ENCODE data around the gene WNT4.

WNT4 gene

GRCh38 chr1:22108339-22109105, 34.4 kb downstream of the WNT4 start:
- no peak for DNase-seq (ENCODE audit: low spot score)

DNA sequence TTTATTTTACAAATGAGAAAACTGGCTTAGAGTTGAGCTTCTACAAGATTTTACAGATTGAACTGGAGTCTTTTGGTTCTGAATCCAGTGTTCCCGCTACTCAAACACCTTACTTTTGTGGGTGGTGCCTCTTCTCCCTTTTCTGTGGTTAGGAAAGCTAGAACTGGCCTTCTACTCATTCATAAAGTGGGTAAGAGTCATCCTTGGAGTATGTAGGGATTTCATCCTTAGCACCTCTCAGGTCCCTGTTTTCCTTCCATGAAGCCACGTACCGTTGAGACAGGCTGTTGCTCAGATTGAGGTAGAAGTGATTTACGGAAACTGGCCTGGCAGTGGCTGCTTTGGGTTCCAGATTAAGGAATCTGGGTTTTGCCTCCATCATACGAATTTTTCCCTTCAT, 35.8 kb downstream of the WNT4 start:
- no peak for DNase-seq (ENCODE audit: low spot score)

GRCh38 chr1:22105611-22106207, 37.2 kb downstream of the WNT4 start:
- peak; percentile 61 for DNase-seq (ENCODE audit: low spot score)

GRCh38 chr1:22104865-22105437, 37.9 kb downstream of the WNT4 start:
- no peak for DNase-seq (ENCODE audit: low spot score)

- DNase-seq (ENCODE audit: low spot score), result no peak
Measured at GRCh38 chr1:22104094-22104493, 38.8 kb downstream of the WNT4 start.

DNA sequence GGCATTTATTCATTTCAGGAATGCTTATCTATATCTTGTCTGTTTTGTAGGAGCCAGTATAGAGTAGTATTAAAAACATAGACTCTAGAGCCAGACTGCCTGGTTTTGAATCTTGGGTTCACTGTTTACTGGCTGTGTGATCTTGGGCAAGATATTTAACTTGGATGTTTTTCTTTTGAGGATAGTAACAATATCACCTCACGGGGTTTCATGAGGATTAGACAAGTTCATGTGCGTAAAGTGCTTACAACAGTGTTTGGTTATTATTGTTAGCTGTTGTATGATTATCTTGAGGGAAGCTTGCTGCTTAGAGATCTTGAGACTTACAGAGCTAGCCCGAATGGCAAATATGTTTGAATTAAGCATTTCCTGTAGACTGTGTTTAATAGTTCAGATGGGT, 40.2 kb downstream of the WNT4 start:
- no peak for DNase-seq (ENCODE audit: low spot score)

GRCh38 chr1:22101995-22102394, 40.9 kb downstream of the WNT4 start:
- no peak for DNase-seq (ENCODE audit: low spot score)

GRCh38 chr1:22101199-22101598, 41.7 kb downstream of the WNT4 start:
- no peak for DNase-seq (ENCODE audit: low spot score)

DNA sequence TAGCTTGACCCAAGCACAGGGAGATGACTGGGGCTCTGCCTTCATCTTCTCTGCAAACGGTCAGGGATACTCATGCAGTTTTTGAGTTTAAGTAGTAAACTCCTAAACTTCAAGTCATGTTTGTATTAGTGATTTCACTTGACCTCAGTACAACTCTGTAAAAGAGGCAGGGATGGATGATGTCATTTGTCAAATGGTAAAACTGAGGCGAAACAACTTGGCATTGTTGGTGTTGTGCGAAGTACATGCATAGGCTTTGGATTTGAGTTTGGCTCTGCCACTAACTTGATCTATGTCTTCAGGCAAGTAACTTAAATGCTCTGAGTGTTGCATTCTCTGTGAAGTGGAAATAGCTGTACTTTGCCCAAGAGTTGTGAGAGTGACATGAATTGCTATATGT, 42.7 kb downstream of the WNT4 start:
- DNase-seq (ENCODE audit: low spot score), result no peak

- DNase-seq (ENCODE audit: low spot score), result no peak
Measured at GRCh38 chr1:22098752-22099151, 44.1 kb downstream of the WNT4 start.

DNA sequence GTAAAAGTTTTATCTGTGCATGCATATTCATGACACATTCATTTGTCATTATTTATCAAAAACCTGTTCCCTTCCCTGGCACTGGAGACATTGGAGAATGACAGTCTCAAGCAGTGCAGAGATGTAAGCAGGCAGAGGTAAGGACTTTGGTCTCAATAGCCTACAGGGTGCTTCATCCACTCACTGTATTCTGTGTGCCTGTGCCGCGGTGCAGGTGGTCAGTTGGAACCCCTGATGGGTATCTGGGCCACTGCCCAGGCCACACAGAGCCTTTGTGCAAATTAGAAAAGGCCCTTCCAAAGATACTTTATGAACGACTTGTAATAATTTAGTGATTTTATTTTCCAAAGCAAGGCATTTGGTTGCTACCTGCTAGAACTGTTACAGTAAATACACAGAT, 46.4 kb downstream of the WNT4 start:
- no peak for DNase-seq (ENCODE audit: low spot score)

DNA sequence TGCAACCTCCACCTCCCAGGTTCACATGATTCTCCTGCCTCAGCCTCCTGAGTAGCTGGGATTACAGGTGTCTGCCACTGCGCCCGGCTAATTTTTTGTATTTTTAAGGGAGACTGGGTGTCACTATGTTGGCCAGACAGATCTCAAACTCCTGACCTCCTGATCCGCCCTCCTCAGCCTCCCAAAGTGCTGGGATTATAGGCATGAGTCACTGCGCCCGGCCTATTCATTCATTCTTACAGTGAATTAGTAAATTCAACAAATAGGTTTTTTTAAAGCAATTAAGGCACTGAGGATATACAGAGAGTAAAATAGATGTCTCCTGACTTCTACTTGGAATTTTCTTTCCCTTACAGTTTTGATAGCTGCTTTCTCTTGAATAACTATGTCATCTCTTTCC, 46.9 kb downstream of the WNT4 start:
- DNase-seq (ENCODE audit: low spot score), result no peak

DNA sequence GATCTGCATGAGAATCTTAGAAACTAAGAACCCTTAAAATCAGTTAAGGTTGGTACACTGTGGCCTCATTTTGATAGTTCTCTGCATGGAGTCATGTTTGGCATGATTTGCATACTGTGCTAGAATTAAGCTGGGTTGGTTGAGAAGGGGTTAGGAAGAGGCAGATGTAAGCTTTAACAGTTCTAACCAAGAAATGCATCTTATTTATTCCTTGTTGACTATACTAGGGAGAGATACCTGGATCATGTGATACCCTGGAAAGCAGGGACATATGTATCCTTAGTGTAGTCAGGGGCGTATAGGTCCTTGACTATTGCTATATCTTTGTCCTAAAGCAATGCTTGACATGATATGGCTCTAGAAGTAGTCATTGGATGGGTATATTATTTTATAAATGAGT, 49.4 kb downstream of the WNT4 start:
- DNase-seq (ENCODE audit: low spot score), result no peak

GRCh38 chr1:22092026-22092768, 50.7 kb downstream of the WNT4 start:
- DNase-seq (ENCODE audit: low spot score), result peak; percentile 64

- no peak for DNase-seq (ENCODE audit: low spot score)
Measured at GRCh38 chr1:22090867-22091266, 52.0 kb downstream of the WNT4 start.

- no peak for DNase-seq (ENCODE audit: low spot score)
Measured at GRCh38 chr1:22089787-22090186, 53.1 kb downstream of the WNT4 start.

- DNase-seq (ENCODE audit: low spot score), result no peak
Measured at GRCh38 chr1:22089134-22089571, 53.7 kb downstream of the WNT4 start.

DNA sequence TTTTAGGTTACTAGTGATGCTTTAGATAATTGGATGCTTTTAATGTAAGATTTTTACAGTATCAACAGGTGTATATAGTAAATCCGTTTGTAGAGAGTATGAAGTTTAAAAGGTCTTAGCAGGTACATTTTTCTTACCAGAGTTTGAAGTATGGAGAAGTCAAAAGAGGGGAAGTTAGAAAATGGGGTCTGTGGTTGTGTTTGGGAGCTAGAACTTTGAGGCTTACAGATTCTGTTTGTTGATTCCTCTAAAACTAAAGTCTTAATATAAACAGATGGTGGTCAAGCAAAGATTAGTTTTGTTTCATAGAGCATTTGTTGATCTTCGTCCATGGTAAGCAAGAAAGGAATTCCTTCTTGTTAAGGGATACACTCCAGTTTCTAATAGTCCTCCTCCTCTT, 54.6 kb downstream of the WNT4 start:
- no peak for DNase-seq (ENCODE audit: low spot score)

GRCh38 chr1:22080191-22080590, 62.7 kb downstream of the WNT4 start:
- DNase-seq (ENCODE audit: low spot score), result no peak

GRCh38 chr1:22078133-22078532, 64.8 kb downstream of the WNT4 start:
- DNase-seq (ENCODE audit: low spot score), result no peak

DNA sequence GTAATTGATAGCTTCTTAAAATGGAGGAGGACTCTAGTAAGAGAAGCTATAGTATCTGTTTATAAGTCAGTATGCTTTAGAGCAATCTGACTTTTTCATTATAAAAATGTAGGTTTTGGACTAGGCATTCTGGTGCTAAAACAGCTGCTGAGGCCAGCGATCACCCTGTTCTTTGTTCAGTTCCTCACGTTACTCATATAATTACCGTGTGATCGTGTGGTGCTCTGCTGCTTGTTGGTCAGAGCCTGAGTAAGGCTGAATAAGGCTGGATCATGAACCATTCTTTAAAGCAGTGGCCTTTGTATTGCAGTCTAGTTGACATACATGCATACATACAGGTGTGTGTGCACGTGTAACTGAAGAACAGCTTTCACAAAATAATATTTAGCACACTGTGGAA, 65.2 kb downstream of the WNT4 start:
- DNase-seq (ENCODE audit: low spot score), result peak; percentile 39

DNA sequence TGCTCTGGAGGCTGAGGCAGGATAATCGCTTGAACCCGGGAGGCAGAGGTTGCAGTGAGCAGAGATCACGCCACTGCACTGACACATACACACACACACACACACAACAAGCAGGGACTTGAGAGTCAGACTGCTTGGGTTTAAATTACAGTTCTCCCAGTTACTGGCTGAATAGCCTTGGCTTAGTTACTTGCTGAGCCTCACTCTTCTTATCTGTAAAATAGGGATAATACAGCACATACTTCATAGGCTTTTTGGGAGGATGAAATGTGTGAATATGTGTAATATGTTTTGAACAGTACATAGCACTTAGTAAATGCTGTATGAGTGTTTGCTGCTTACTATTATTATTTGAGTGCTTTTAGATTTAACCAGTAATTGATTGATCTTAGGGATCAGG, 66.6 kb downstream of the WNT4 start:
- no peak for DNase-seq (ENCODE audit: low spot score)

- no peak for DNase-seq (ENCODE audit: low spot score)
Measured at GRCh38 chr1:22075718-22076117, 67.2 kb downstream of the WNT4 start.

Measured in RKO (cell line).